ENCODE data around the gene MYADML2.

Gene MYADML2

GRCh38 chr17:81903415-81903831, 43.6 kb downstream of the MYADML2 start:
- DNase-seq (ENCODE audit: insufficient read length, low spot score) (no peak), FAIRE-seq (no peak)
- no peak for TF ChIP-seq CTCF (IDR thresholded peaks at IDR 0.05; ENCODE audit: insufficient read depth, missing control alignments)

GRCh38 chr17:81902653-81903414, 44.2 kb downstream of the MYADML2 start:
- no peak for FAIRE-seq
- DNase-seq (ENCODE audit: insufficient read length, low spot score) = no peak
- no peak for TF ChIP-seq CTCF (IDR thresholded peaks at IDR 0.05; ENCODE audit: insufficient read depth, missing control alignments)

GRCh38 chr17:81902023-81902652, 44.9 kb downstream of the MYADML2 start, which contains the start of gene NPB:
TSS of gene NPB (plus strand) at chr17:81902238. CDS start at chr17:81902278, 40 bp downstream.
- DNase-seq (ENCODE audit: insufficient read length, low spot score) (no peak), FAIRE-seq (no peak)
- no peak for TF ChIP-seq CTCF (IDR thresholded peaks at IDR 0.05; ENCODE audit: insufficient read depth, missing control alignments)

GRCh38 chr17:81901167-81902022, 45.6 kb downstream of the MYADML2 start:
- FAIRE-seq (no peak), DNase-seq (ENCODE audit: insufficient read length, low spot score) (no peak)
- TF ChIP-seq CTCF (IDR thresholded peaks at IDR 0.05; ENCODE audit: insufficient read depth, missing control alignments) = no peak

- no peak for FAIRE-seq
- no peak for TF ChIP-seq CTCF (IDR thresholded peaks at IDR 0.05; ENCODE audit: insufficient read depth, missing control alignments)
- no peak for DNase-seq (ENCODE audit: insufficient read length, low spot score)
Measured at GRCh38 chr17:81900181-81900820, 46.7 kb downstream of the MYADML2 start.

GRCh38 chr17:81899514-81900166, 47.4 kb downstream of the MYADML2 start:
- FAIRE-seq = no peak
- no peak for TF ChIP-seq CTCF (IDR thresholded peaks at IDR 0.05; ENCODE audit: insufficient read depth, missing control alignments)
- DNase-seq (ENCODE audit: insufficient read length, low spot score) = no peak

All from D721Med (cell line).